HCT116 (cell line): ENCODE results near the gene HMCN2.

ENCODE experiments used
- POLR2AphosphoS5 ChIP-seq: IDR thresholded peaks from 2 replicates; pipeline ENCODE4 v1.6.1; 2011; ENCODE audit warnings: mild to moderate bottlenecking, low read depth, low read length, moderate library complexity
- SP1 ChIP-seq: IDR thresholded peaks from 2 replicates; pipeline ENCODE4 v1.6.1; 2012; ENCODE audit warnings: low read depth
- TF ChIP-seq, protein P1 (sequence below), 3 experiments: fragments of 200-600 bp in 1 of 3; sonication (generic) in 1 of 3; IDR thresholded peaks in 2 of 3; conservative IDR thresholded peaks in 1 of 3; 2 replicates each; pipeline ENCODE4 v1.5.1; 2012 to 2017; ENCODE audit warnings: low read depth in 2 of 3, low read length in 2 of 3, antibody characterized with exemption in 1 of 3, borderline replicate concordance in 1 of 3, control low read depth in 1 of 3, mild to moderate bottlenecking in 1 of 3, mixed read lengths in 1 of 3, mixed run types in 1 of 3, moderate library complexity in 1 of 3; ENCODE audit not compliant: insufficient read depth in 1 of 3
- TF ChIP-seq, protein P2 (sequence below): IDR thresholded peaks from 2 replicates; pipeline ENCODE4 v1.6.1; 2012; ENCODE audit warnings: low read depth
- TF ChIP-seq, protein P3 (sequence below): IDR thresholded peaks from 2 replicates; pipeline ENCODE4 v1.6.1; 2012

DNA sequence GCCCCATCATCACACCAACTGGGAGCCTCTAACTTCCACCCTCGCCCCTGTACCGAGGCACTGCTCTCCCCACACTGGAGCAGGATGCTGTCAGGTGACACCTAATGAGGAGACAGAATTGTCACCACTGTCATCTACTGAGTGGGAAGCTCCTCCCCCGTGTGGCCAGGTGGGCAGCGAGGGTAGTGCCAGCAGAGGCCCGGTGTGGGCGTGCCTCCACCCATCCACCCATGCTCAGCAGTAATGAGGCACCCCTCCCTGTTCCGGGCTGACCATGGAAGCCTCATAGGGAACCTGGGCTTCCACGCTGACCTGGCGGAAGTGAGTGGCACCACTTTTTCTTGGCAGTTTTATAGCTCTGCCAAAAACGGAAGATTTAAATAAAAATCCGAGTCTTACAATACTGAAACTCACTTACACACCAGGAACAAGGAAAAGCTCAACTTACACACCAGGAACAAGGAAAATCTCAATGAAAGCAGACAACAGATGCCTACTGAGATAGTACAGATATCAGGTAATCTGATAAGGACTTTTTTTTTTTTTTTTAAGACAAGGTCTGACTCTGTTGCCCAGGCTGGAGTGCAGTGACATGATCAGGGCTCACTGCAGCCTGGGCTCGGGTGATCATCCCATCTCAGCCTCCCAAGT is 148.6 kb downstream of the HMCN2 start:
- TF ChIP-seq, protein P1, sequence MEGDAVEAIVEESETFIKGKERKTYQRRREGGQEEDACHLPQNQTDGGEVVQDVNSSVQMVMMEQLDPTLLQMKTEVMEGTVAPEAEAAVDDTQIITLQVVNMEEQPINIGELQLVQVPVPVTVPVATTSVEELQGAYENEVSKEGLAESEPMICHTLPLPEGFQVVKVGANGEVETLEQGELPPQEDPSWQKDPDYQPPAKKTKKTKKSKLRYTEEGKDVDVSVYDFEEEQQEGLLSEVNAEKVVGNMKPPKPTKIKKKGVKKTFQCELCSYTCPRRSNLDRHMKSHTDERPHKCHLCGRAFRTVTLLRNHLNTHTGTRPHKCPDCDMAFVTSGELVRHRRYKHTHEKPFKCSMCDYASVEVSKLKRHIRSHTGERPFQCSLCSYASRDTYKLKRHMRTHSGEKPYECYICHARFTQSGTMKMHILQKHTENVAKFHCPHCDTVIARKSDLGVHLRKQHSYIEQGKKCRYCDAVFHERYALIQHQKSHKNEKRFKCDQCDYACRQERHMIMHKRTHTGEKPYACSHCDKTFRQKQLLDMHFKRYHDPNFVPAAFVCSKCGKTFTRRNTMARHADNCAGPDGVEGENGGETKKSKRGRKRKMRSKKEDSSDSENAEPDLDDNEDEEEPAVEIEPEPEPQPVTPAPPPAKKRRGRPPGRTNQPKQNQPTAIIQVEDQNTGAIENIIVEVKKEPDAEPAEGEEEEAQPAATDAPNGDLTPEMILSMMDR (IDR thresholded peaks at IDR 0.05 in 2 of 3, conservative IDR thresholded peaks at IDR 0.05 in 1 of 3; ENCODE audit: borderline replicate concordance in 1 of 3, insufficient read depth in 1 of 3, low read depth in 2 of 3, low read length in 2 of 3) = no peak
- TF ChIP-seq, protein P2, sequence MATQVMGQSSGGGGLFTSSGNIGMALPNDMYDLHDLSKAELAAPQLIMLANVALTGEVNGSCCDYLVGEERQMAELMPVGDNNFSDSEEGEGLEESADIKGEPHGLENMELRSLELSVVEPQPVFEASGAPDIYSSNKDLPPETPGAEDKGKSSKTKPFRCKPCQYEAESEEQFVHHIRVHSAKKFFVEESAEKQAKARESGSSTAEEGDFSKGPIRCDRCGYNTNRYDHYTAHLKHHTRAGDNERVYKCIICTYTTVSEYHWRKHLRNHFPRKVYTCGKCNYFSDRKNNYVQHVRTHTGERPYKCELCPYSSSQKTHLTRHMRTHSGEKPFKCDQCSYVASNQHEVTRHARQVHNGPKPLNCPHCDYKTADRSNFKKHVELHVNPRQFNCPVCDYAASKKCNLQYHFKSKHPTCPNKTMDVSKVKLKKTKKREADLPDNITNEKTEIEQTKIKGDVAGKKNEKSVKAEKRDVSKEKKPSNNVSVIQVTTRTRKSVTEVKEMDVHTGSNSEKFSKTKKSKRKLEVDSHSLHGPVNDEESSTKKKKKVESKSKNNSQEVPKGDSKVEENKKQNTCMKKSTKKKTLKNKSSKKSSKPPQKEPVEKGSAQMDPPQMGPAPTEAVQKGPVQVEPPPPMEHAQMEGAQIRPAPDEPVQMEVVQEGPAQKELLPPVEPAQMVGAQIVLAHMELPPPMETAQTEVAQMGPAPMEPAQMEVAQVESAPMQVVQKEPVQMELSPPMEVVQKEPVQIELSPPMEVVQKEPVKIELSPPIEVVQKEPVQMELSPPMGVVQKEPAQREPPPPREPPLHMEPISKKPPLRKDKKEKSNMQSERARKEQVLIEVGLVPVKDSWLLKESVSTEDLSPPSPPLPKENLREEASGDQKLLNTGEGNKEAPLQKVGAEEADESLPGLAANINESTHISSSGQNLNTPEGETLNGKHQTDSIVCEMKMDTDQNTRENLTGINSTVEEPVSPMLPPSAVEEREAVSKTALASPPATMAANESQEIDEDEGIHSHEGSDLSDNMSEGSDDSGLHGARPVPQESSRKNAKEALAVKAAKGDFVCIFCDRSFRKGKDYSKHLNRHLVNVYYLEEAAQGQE = no peak
- TF ChIP-seq, protein P3, sequence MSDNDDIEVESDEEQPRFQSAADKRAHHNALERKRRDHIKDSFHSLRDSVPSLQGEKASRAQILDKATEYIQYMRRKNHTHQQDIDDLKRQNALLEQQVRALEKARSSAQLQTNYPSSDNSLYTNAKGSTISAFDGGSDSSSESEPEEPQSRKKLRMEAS = no peak
- no peak for TF ChIP-seq SP1
- no peak for TF ChIP-seq POLR2AphosphoS5
